GM12891 (cell line): ENCODE results near the gene ERBB2.

Source experiments
- PAX5 ChIP-seq: IDR thresholded peaks from 2 replicates; pipeline ENCODE4 v1.6.1; 2011; ENCODE audit warnings: low read length, moderate library complexity, mild to moderate bottlenecking; ENCODE audit not compliant: insufficient read depth, severe bottlenecking
- POLR2A ChIP-seq: IDR thresholded peaks from 2 replicates; pipeline ENCODE4 v1.6.1; 2011; ENCODE audit warnings: low read depth, low read length, control low read depth
- POLR2AphosphoS5 ChIP-seq: IDR thresholded peaks from 2 replicates; pipeline ENCODE4 v1.6.1; 2011; ENCODE audit warnings: low read depth, low read length, control low read depth
- TAF1 ChIP-seq: IDR thresholded peaks from 2 replicates; pipeline ENCODE4 v1.6.1; 2011; ENCODE audit warnings: low read depth, low read length, control low read depth

DNA sequence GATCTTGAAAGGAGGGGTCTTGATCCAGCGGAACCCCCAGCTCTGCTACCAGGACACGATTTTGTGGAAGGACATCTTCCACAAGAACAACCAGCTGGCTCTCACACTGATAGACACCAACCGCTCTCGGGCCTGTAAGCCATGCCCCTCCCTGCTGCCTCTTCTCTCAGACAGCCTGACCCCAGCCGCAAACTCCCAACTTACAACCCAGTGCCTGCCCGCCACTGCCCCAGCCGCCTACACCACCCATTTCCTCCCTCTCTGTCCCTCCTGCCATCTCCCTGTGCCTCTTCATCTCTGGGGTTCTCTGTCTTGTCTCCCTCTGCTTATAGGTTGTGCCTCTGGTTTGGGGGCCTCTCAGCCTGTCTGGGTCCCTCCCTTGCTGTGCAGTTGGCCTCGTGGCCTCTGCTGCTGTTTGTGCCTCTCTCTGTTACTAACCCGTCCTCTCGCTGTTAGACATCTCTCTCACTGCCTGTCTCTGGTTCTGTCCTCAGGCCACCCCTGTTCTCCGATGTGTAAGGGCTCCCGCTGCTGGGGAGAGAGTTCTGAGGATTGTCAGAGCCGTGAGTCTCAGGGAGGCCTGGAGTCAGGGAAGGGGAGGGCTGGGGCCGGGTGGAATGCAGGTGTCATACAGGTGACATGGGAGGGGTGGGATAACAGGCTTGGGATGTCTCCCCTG is 9.6 kb downstream of the ERBB2 start:
- TF ChIP-seq POLR2A: no peak
- TF ChIP-seq POLR2AphosphoS5: no peak
- TF ChIP-seq TAF1: no peak
- no peak for TF ChIP-seq PAX5
